Lower lobe of right lung (tissue), 2 donors: ENCODE results near the gene SLC8A3. TPM values are rescaled to one million over a fixed set of nuclear protein-coding genes. Genes with fewer than 3 reads are reported as not detected.

Experiments used
- ATAC-seq, 2 donors: fragments of 200-7000 bp; cut with Tn5 transposase; one replicate each; pipeline ENCODE4 v1.9.1; 2020 to 2022; ENCODE audit warnings: mild to moderate bottlenecking in 2 of 2, moderate library complexity in 2 of 2
- DNase-seq: peaks from one replicate; pipeline ENCODE4 v3.0.0-alpha.2; 2020
- H3K27ac ChIP-seq: fragments of 200-600 bp; one replicate; pipeline ENCODE4 v1.8.0; 2022
- H3K27me3 ChIP-seq: fragments of 200-600 bp; one replicate; pipeline ENCODE4 v1.8.0; 2022; ENCODE audit warnings: low read depth
- H3K36me3 ChIP-seq: fragments of 200-600 bp; one replicate; pipeline ENCODE4 v1.8.0; 2022; ENCODE audit warnings: mild to moderate bottlenecking
- H3K4me1 ChIP-seq: fragments of 200-600 bp; one replicate; pipeline ENCODE4 v1.8.0; 2022
- H3K4me3 ChIP-seq: fragments of 200-600 bp; one replicate; pipeline ENCODE4 v1.8.0; 2022; ENCODE audit warnings: mild to moderate bottlenecking
- H3K9me3 ChIP-seq: fragments of 200-600 bp; one replicate; pipeline ENCODE4 v1.8.0; 2022
- intact Hi-C: fragments of 100-400 bp; cut with DNase I; formaldehyde crosslinking; loops from one replicate; pipeline ENCODE4 v1.11.0; 2022
- total RNA-seq: library from RNA; stranded (reverse); fragmentation: NEBNext Ultra II Directional; extraction: Animal tissue kit (Norgen Biotek cat#: 25700); gene quantifications from one replicate; pipeline ENCODE4 v1.2.1, GENCODE V29; 2021
- TF ChIP-seq, protein P1 (sequence below): fragments of 200-600 bp; IDR thresholded peaks from one replicate; pipeline ENCODE4 v1.8.0; 2022; ENCODE audit warnings: antibody characterized with exemption, mild to moderate bottlenecking
- donor health status: DM: no; HTN: yes; CAD: no; lungs with severe emphysema.

SLC8A3 gene
- total RNA-seq, 1 donor from 2014 or later = 1.9 TPM

DNA sequence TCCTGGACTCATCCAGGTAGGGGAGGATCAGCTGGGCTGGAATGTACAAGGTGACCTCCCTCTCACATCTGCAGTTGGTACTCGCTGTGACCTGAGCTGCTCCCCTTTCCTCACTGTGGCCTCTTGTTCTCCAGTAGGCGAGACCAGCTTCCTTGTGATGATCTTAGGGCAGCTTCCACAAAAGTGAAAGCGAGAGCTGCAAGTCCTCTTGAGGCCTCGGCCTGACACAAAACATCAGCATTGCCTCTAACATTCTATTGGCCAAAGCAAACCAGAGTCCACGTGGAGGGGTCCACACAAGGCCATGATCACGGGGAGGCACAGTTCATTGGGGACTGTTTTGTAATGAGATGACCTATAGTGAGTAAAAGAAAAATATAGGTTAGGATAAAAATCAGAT lies 182.1 kb downstream of the SLC8A3 start:
- H3K27ac ChIP-seq = no peak overlapping the region
- DNase-seq (no peak), ATAC-seq (no peak)
- H3K4me1 ChIP-seq = no peaks in the 10 kb centered on the region
- H3K36me3 ChIP-seq = no peaks in the 10 kb centered on the region
- H3K27me3 ChIP-seq = peaks cover 6% of the 10 kb centered on the region
- H3K9me3 ChIP-seq = no peaks in the 10 kb centered on the region
- TF ChIP-seq, protein P1, sequence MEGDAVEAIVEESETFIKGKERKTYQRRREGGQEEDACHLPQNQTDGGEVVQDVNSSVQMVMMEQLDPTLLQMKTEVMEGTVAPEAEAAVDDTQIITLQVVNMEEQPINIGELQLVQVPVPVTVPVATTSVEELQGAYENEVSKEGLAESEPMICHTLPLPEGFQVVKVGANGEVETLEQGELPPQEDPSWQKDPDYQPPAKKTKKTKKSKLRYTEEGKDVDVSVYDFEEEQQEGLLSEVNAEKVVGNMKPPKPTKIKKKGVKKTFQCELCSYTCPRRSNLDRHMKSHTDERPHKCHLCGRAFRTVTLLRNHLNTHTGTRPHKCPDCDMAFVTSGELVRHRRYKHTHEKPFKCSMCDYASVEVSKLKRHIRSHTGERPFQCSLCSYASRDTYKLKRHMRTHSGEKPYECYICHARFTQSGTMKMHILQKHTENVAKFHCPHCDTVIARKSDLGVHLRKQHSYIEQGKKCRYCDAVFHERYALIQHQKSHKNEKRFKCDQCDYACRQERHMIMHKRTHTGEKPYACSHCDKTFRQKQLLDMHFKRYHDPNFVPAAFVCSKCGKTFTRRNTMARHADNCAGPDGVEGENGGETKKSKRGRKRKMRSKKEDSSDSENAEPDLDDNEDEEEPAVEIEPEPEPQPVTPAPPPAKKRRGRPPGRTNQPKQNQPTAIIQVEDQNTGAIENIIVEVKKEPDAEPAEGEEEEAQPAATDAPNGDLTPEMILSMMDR = no peak
- intact Hi-C loops = no loop called here
- no peak overlapping the region for H3K4me3 ChIP-seq

DNA sequence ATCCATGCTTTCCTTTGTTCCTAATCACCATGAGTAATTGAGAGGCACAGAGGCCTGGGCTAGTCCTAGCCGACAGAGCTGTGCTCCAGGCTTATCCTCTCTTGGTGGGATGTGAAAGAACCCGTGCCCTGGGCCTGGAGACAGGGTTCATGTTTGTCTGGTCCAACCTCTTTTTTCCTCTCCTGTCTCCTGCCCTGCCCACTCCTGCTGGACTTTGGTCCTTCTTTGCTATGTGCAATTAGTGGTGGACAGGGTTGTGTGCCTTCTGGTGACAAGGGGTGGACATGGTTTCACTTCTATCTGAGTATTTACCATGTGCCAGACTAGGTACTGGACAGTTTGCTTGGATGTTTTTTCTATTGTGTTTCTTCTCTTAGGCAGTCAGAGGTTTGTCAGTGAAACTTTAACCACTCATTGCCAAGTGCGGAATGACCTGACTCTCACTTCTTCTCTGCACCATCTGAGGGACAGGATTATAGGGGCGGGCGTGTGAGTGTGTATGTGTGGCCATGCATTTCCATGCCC lies 183.4 kb downstream of the SLC8A3 start:
- H3K27me3 ChIP-seq = peaks cover 6% of the 10 kb centered on the region
- no peak overlapping the region for H3K27ac ChIP-seq
- H3K4me1 ChIP-seq = no peaks in the 10 kb centered on the region
- ATAC-seq (no peak), DNase-seq (no peak)
- intact Hi-C loops = no loop called here
- no peaks in the 10 kb centered on the region for H3K9me3 ChIP-seq
- H3K4me3 ChIP-seq = no peak overlapping the region
- no peaks in the 10 kb centered on the region for H3K36me3 ChIP-seq
- TF ChIP-seq, protein P1 = no peak

DNA sequence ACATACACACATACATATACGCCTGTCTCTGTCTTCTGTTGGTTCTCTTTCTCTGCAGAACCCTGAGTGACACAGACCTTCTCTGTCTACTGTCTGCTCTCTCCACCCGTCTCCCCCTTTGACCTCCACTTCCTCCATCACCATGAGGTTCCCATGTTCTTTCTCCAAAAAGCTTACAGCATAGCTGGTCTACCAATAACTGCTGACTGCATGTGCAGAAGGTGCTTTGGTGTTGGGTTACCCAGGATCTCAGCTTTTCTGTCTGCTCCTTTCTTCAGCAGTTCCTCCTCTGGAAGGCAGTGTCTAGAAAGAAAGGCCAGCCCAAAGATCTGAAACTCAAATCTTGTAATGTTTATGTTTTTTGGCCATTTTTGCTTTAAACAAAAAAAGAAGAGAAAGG lies 184.0 kb downstream of the SLC8A3 start:
- peaks cover 6% of the 10 kb centered on the region for H3K27me3 ChIP-seq
- no peak overlapping the region for H3K4me3 ChIP-seq
- no peak for ATAC-seq
- H3K9me3 ChIP-seq = no peaks in the 10 kb centered on the region
- H3K36me3 ChIP-seq = no peaks in the 10 kb centered on the region
- no peak for DNase-seq
- TF ChIP-seq, protein P1 = no peak
- no peaks in the 10 kb centered on the region for H3K4me1 ChIP-seq
- intact Hi-C loops = no loop called here
- H3K27ac ChIP-seq = no peak overlapping the region

DNA sequence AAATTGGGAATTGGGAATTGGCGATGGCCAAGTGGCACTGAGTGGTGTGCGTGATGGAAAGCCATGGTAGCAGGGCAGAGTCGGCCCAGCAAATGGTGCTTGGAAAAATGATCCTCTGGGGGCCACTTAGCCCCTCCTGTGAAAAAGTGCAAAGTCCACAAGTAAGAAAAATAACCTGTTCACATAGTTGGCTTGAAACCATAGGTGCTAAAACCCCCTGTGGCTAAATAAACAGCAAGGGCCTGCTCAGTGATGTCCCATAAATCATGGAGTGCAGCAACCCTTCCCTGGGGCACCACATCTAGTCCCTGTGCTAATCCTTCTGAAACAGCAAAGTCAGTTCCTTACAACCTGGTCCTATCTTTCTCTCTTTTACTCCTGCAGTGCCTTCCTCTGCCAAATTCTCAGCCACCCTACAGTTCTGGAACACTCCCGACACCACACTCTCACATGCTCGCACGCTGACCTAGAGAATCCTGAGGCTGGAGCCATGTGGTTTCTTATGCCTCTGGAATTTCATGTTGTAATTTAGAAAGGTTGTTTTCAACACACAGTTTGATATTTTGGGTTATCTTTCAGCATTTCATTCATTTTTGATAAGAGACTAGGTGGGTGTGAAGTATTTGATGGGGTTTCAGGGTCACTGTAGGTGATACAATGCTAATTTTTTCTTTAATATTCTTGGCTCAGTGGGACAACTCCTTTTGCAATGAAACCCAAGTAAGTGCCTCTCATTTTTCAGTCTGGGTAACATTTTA lies 186.0 kb downstream of the SLC8A3 start:
- no peak overlapping the region for H3K27ac ChIP-seq
- TF ChIP-seq, protein P1 = no peak
- no peak overlapping the region for H3K4me3 ChIP-seq
- ATAC-seq (no peak), DNase-seq (no peak)
- intact Hi-C loops = no loop called here
- no peaks in the 10 kb centered on the region for H3K4me1 ChIP-seq
- H3K36me3 ChIP-seq = no peaks in the 10 kb centered on the region
- peaks cover 6% of the 10 kb centered on the region for H3K27me3 ChIP-seq
- H3K9me3 ChIP-seq = no peaks in the 10 kb centered on the region

DNA sequence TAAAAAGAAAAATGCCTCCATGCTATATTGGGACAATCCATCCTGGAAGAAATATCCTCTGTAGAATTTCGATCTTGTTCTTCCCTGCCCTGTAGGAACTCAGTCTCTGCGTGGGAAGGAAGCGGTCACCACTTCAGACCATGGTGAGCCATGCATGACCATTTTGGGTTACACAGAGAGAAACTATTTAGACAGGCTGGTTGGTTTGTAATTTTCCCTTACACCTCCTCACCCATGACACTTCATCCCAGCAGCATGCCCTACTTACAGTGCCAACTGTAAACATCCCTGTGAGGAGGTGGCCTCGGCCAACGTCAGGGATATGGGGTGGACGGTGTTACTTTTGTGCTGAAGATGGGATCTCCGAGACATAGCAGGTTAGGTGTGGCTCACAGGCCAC lies 188.2 kb downstream of the SLC8A3 start:
- no peak for DNase-seq
- ATAC-seq = no peak
- Histone ChIP-seq H3K36me3 (no peaks in the 10 kb centered on the region), H3K9me3 (no peaks in the 10 kb centered on the region), H3K4me3 (no peak overlapping the region), H3K27ac (no peak overlapping the region), H3K4me1 (no peaks in the 10 kb centered on the region), H3K27me3 (peaks cover 6% of the 10 kb centered on the region)
- intact Hi-C loops = no loop called here
- TF ChIP-seq, protein P1 = no peak
